K562 (cell line): Measurements from ENCODE around the gene LPAR5. TPM values are rescaled to one million over a fixed set of nuclear protein-coding genes. Genes with fewer than 3 reads are reported as not detected.

Experiments used
- ARNT ChIP-seq, 2 experiments: fragments of 450-650 bp; IDR thresholded peaks; 2 replicates each; pipeline ENCODE4 v1.6.1; 2016; ENCODE audit warnings: mild to moderate bottlenecking in 1 of 2
- CREM ChIP-seq: IDR thresholded peaks from 2 replicates; pipeline ENCODE4 v1.6.1; 2014; ENCODE audit warnings: antibody characterized with exemption, low read depth
- LCOR ChIP-seq: sonication (generic); formaldehyde crosslinking; IDR thresholded peaks from 2 replicates; pipeline ENCODE4 v1.8.0; 2022; ENCODE audit warnings: mild to moderate bottlenecking, missing genetic modification reagents
- MTF1 ChIP-seq: fragments of 250-450 bp; sonication (Bioruptor Pico); IDR thresholded peaks from 2 replicates; pipeline ENCODE4 v1.9.0; 2021; ENCODE audit warnings: moderate library complexity, mild to moderate bottlenecking, inconsistent platforms, borderline replicate concordance
- NFIX ChIP-seq: fragments of 250-450 bp; sonication (Bioruptor Pico); IDR thresholded peaks from 2 replicates; pipeline ENCODE4 v1.4.0; 2020; ENCODE audit warnings: low read depth, mild to moderate bottlenecking, moderate library complexity
- NR2C1 ChIP-seq, 2 experiments: fragments of 450-650 bp; IDR thresholded peaks; 2 replicates each; pipeline ENCODE4 v1.6.1; 2017; ENCODE audit warnings: mild to moderate bottlenecking in 2 of 2, antibody characterized with exemption in 1 of 2, inconsistent platforms in 1 of 2, missing compliant biosample characterization in 1 of 2, missing genetic modification characterization in 1 of 2
- POLR2H ChIP-seq: IDR thresholded peaks from 2 replicates; pipeline ENCODE4 v1.6.1; 2016; ENCODE audit warnings: missing genetic modification characterization, low read depth, mild to moderate bottlenecking, control low read depth, missing compliant biosample characterization, moderate library complexity
- RNF2 ChIP-seq: sonication (generic); IDR thresholded peaks from 2 replicates; pipeline ENCODE4 v1.6.1; 2016
- TAF1 ChIP-seq: IDR thresholded peaks from 2 replicates; pipeline ENCODE4 v1.6.1; 2011; ENCODE audit warnings: mild to moderate bottlenecking, low read length, moderate library complexity; ENCODE audit not compliant: insufficient read depth, control insufficient read depth, severe bottlenecking; ENCODE audit errors: extremely low read depth
- polyA plus RNA-seq, 8 experiments: library from polyadenylated mRNA; depleted of rRNA in 4 of 8; stranded (reverse) in 5 of 8; unstranded in 3 of 8; fragments of >200 nt; fragmentation: Nextera tagmentation in 2 of 8; fragmentation: Illumina TruSeq in 1 of 8; extraction: Ambion mirVana in 2 of 8; extraction: Trizol in 1 of 8; gene quantifications; 2 replicates each; pipeline versions ENCODE4 v1.2.1 to v1.2.3, GENCODE V29; 2011 to 2014; ENCODE audit warnings: inconsistent platforms in 1 of 8, missing spikeins in 1 of 8
- total RNA-seq, 7 experiments: library from RNA; depleted of rRNA in 6 of 7; stranded (reverse); fragments of >200 nt in 6 of 7; fragmentation: Illumina TruSeq in 2 of 7; extraction: Trizol in 2 of 7; gene quantifications; 2 replicates each; pipeline versions ENCODE4 v1.2.1 to v1.2.3, GENCODE V29; 2011 to 2021; ENCODE audit warnings: low replicate concordance in 1 of 7
- TF ChIP-seq, protein P1 (sequence below): fragments of 200-800 bp; sonication (Bioruptor generic); IDR thresholded peaks from 2 replicates; pipeline ENCODE4 v1.6.1; 2017; ENCODE audit warnings: missing genetic modification characterization, missing compliant biosample characterization
- TF ChIP-seq, protein P2 (sequence below): sonication (generic); formaldehyde crosslinking; IDR thresholded peaks from 2 replicates; pipeline ENCODE4 v1.8.1; 2023; ENCODE audit warnings: missing genetic modification reagents, mild to moderate bottlenecking, borderline replicate concordance
- TF ChIP-seq, protein P3 (sequence below): IDR thresholded peaks from 2 replicates; pipeline ENCODE4 v1.6.1; 2012; ENCODE audit warnings: low read depth, low read length, improper control_type of control experiment, borderline replicate concordance
- TF ChIP-seq, protein P4 (sequence below): fragments of 450-650 bp; IDR thresholded peaks from 2 replicates; pipeline ENCODE4 v1.6.1; 2016; ENCODE audit warnings: mild to moderate bottlenecking

Gene LPAR5
- total and polyA plus RNA-seq, 9 of the 15 experiments (the other 6 are each of a cell fraction or from before 2014, with no cell fraction given), result 1.3 to 11.7 (median 3.6) TPM

DNA sequence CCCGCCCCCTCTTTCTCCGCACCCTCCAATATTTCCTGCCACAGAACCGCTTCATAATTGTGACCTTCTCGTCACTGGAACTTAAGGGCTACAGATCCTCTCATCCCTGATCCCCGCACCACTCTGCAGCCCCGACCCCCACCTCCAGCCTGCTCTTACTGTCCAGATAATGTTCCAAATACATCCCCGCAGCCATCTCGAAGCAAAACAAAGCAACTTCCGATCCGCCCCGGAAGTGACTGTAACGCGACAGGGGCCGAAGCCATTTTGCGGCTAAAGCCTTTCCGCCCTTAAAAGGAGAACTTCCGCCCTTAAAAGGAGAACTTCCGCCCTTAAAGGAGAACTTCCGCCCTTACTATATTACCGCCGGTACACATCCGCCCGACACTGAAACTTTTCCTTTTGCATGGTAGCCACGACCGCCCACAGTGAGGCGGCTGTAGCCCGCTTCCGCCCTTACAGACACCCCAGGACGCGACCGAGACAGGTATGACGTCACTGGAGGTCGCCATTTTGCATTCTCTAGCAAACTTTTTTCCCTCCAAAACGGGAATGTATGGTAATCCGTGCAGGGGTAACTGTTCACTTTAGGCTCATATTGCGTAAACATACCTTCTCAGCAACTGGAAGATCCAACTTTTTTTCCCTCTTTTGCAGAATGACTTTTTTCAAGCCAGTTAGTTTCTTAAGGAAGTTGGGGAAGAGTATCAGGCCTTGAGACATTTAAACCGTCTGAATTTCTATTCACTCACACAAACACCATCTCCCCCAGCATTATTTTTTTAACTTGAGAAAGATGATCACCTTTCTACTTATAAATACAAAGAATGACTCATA is 27.4 kb upstream of the LPAR5 start, which contains the start of gene ING4 (continued):
- TF ChIP-seq, protein P1, sequence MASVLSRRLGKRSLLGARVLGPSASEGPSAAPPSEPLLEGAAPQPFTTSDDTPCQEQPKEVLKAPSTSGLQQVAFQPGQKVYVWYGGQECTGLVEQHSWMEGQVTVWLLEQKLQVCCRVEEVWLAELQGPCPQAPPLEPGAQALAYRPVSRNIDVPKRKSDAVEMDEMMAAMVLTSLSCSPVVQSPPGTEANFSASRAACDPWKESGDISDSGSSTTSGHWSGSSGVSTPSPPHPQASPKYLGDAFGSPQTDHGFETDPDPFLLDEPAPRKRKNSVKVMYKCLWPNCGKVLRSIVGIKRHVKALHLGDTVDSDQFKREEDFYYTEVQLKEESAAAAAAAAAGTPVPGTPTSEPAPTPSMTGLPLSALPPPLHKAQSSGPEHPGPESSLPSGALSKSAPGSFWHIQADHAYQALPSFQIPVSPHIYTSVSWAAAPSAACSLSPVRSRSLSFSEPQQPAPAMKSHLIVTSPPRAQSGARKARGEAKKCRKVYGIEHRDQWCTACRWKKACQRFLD (CRISPR knock-in tag), result no peak; the same call in 1 of the 2 replicates
- TF ChIP-seq, protein P2, sequence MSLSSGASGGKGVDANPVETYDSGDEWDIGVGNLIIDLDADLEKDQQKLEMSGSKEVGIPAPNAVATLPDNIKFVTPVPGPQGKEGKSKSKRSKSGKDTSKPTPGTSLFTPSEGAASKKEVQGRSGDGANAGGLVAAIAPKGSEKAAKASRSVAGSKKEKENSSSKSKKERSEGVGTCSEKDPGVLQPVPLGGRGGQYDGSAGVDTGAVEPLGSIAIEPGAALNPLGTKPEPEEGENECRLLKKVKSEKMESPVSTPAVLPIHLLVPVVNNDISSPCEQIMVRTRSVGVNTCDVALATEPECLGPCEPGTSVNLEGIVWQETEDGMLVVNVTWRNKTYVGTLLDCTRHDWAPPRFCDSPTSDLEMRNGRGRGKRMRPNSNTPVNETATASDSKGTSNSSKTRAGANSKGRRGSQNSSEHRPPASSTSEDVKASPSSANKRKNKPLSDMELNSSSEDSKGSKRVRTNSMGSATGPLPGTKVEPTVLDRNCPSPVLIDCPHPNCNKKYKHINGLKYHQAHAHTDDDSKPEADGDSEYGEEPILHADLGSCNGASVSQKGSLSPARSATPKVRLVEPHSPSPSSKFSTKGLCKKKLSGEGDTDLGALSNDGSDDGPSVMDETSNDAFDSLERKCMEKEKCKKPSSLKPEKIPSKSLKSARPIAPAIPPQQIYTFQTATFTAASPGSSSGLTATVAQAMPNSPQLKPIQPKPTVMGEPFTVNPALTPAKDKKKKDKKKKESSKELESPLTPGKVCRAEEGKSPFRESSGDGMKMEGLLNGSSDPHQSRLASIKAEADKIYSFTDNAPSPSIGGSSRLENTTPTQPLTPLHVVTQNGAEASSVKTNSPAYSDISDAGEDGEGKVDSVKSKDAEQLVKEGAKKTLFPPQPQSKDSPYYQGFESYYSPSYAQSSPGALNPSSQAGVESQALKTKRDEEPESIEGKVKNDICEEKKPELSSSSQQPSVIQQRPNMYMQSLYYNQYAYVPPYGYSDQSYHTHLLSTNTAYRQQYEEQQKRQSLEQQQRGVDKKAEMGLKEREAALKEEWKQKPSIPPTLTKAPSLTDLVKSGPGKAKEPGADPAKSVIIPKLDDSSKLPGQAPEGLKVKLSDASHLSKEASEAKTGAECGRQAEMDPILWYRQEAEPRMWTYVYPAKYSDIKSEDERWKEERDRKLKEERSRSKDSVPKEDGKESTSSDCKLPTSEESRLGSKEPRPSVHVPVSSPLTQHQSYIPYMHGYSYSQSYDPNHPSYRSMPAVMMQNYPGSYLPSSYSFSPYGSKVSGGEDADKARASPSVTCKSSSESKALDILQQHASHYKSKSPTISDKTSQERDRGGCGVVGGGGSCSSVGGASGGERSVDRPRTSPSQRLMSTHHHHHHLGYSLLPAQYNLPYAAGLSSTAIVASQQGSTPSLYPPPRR (CRISPR knock-in tag), result no peak
- TF ChIP-seq TAF1 (peak; percentile 38), CREM (peak; percentile 100), POLR2H (tag) (peak; percentile 52; the same call in 1 of the 2 replicates), MTF1 (CRISPR knock-in tag) (no peak), ARNT (IDR thresholded peaks at IDR 0.05) (0 out of 4 replicates have a peak, but pooled peaks of 1 of the 2 experiments have one; percentile 34), NR2C1 (IDR thresholded peaks at IDR 0.05) (peak; percentile 96), NR2C1 (tag; IDR thresholded peaks at IDR 0.05) (peak; percentile 98), LCOR (CRISPR knock-in tag) (0 out of 2 replicates have a peak, but pooled peaks have one; percentile 8), RNF2 (0 out of 2 replicates have a peak, but pooled peaks have one; percentile 23), NFIX (peak; percentile 19; the same call in 1 of the 2 replicates)
- TF ChIP-seq, protein P3, sequence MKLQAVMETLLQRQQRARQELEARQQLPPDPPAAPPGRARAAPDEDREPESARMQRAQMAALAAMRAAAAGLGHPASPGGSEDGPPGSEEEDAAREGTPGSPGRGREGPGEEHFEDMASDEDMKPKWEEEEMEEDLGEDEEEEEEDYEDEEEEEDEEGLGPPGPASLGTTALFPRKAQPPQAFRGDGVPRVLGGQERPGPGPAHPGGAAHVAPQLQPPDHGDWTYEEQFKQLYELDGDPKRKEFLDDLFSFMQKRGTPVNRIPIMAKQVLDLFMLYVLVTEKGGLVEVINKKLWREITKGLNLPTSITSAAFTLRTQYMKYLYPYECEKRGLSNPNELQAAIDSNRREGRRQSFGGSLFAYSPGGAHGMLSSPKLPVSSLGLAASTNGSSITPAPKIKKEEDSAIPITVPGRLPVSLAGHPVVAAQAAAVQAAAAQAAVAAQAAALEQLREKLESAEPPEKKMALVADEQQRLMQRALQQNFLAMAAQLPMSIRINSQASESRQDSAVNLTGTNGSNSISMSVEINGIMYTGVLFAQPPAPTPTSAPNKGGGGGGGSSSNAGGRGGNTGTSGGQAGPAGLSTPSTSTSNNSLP, result no peak
- TF ChIP-seq, protein P4, sequence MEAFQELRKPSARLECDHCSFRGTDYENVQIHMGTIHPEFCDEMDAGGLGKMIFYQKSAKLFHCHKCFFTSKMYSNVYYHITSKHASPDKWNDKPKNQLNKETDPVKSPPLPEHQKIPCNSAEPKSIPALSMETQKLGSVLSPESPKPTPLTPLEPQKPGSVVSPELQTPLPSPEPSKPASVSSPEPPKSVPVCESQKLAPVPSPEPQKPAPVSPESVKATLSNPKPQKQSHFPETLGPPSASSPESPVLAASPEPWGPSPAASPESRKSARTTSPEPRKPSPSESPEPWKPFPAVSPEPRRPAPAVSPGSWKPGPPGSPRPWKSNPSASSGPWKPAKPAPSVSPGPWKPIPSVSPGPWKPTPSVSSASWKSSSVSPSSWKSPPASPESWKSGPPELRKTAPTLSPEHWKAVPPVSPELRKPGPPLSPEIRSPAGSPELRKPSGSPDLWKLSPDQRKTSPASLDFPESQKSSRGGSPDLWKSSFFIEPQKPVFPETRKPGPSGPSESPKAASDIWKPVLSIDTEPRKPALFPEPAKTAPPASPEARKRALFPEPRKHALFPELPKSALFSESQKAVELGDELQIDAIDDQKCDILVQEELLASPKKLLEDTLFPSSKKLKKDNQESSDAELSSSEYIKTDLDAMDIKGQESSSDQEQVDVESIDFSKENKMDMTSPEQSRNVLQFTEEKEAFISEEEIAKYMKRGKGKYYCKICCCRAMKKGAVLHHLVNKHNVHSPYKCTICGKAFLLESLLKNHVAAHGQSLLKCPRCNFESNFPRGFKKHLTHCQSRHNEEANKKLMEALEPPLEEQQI, result no peak; the same call in none of the 2 replicates
